OCI-LY1 (cell line): ENCODE measurements around the gene RGS4.

Experiments
- H2AFZ ChIP-seq: fragments of 200-600 bp; sonication (generic), shearing (Covaris generic); 2 replicates; pipeline ENCODE4 v1.6.0; 2014; ENCODE audit warnings: antibody characterized with exemption, mild to moderate bottlenecking, low read length
- H3F3A ChIP-seq: fragments of 200-600 bp; sonication (generic), shearing (Covaris generic); 2 replicates; pipeline ENCODE4 v1.6.0; 2014; ENCODE audit warnings: mild to moderate bottlenecking, antibody characterized with exemption, low read length, moderate library complexity; ENCODE audit not compliant: insufficient read depth
- H3K27ac ChIP-seq: fragments of 200-600 bp; sonication (generic); 2 replicates; pipeline ENCODE4 v1.5.1; 2014; ENCODE audit warnings: low read length, mixed run types, mild to moderate bottlenecking, low read depth; ENCODE audit not compliant: poor library complexity, severe bottlenecking
- H3K27me3 ChIP-seq: fragments of 200-600 bp; sonication (generic); 2 replicates; pipeline ENCODE4 v1.6.0; 2014; ENCODE audit warnings: antibody characterized with exemption, mild to moderate bottlenecking, low read length, moderate library complexity; ENCODE audit not compliant: insufficient read depth
- H3K36me3 ChIP-seq: fragments of 200-600 bp; sonication (generic); 2 replicates; pipeline ENCODE4 v1.6.1; 2014; ENCODE audit warnings: mild to moderate bottlenecking, antibody characterized with exemption, low read length, moderate library complexity, mixed read lengths; ENCODE audit not compliant: insufficient read depth
- H3K4me1 ChIP-seq: fragments of 200-600 bp; sonication (generic); 2 replicates; pipeline ENCODE4 v1.5.1; 2014; ENCODE audit warnings: mild to moderate bottlenecking, low read length, moderate library complexity; ENCODE audit not compliant: insufficient read depth, severe bottlenecking
- H3K4me2 ChIP-seq: fragments of 200-600 bp; sonication (generic), shearing (Covaris generic); 2 replicates; pipeline ENCODE4 v1.6.1; 2014; ENCODE audit warnings: low read length
- H3K4me3 ChIP-seq: fragments of 200-600 bp; sonication (generic); 2 replicates; pipeline ENCODE4 v1.5.1; 2014; ENCODE audit warnings: low read length, low read depth, mild to moderate bottlenecking, mixed read lengths; ENCODE audit not compliant: poor library complexity, severe bottlenecking
- H3K79me2 ChIP-seq: fragments of 200-600 bp; shearing (Covaris generic); 2 replicates; pipeline ENCODE4 v1.6.1; 2016; ENCODE audit warnings: mixed run types, low read length, mixed read lengths; ENCODE audit not compliant: insufficient read depth
- H3K9ac ChIP-seq: fragments of 200-600 bp; sonication (generic), shearing (Covaris generic); 2 replicates; pipeline ENCODE4 v1.6.1; 2014; ENCODE audit warnings: mild to moderate bottlenecking, low read length, mixed read lengths
- H3K9me2 ChIP-seq: fragments of 200-600 bp; sonication (generic), shearing (Covaris generic); 2 replicates; pipeline ENCODE4 v1.6.1; 2014; ENCODE audit warnings: low read depth, mild to moderate bottlenecking, low read length, mixed read lengths
- H3K9me3 ChIP-seq: fragments of 200-600 bp; shearing (Covaris generic); 2 replicates; pipeline ENCODE4 v1.6.1; 2014; ENCODE audit warnings: low read length, mixed read lengths
- H4K20me1 ChIP-seq: fragments of 200-600 bp; sonication (generic), shearing (Covaris generic); 2 replicates; pipeline ENCODE4 v1.6.0; 2016; ENCODE audit warnings: mild to moderate bottlenecking, low read length; ENCODE audit not compliant: insufficient read depth
- EZH2 ChIP-seq: fragments of 200-600 bp; sonication (generic), shearing (Covaris generic); IDR thresholded peaks from 2 replicates; pipeline ENCODE4 v1.8.0; 2017; ENCODE audit warnings: borderline replicate concordance, mixed run types, mild to moderate bottlenecking, antibody characterized with exemption, low read length, moderate library complexity, mixed read lengths
- TF ChIP-seq, protein P1 (sequence below): fragments of 200-600 bp; sonication (generic), shearing (Covaris generic); IDR thresholded peaks from 2 replicates; pipeline ENCODE4 v1.5.1; 2017; ENCODE audit warnings: mild to moderate bottlenecking, antibody characterized with exemption, low read length, moderate library complexity, mixed read lengths

RGS4 gene

DNA sequence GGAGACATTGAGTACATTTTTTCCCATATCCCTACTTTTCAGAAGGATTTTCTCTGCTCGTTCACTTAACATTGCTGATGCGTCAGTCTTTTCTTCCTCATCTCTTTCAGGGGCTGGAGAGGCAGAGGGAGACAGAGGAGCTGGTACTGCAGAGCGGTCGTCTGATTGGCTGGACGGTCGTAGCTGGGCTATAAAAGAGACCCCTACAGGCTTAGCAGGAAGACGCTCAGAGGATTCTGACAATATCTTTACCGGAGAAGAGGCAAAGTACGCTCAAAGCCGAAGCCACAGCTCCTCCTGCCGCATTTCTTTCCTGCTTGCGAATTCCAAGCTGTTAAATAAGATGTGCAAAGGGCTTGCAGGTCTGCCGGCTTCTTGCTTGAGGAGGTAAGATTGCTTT lies at the start of gene RGS4:
RGS4 (plus strand) TSS at position 220 of the 400 bp plus-strand sequence; CDS start at position 344, 124 bp downstream.
- H3K4me2 ChIP-seq, result no peak within 1 kb of the TSS
- H3K79me2 ChIP-seq, result no peaks in the 10 kb centered on the region
- no peak within 1 kb of the TSS for H3K27ac ChIP-seq
- no peaks in the 10 kb centered on the region for H4K20me1 ChIP-seq
- H3K9ac ChIP-seq, result no peak within 1 kb of the TSS
- no peaks in the 10 kb centered on the region for H3K9me3 ChIP-seq
- H3K4me3 ChIP-seq, result no peak within 1 kb of the TSS
- no peaks in the 10 kb centered on the region for H3F3A ChIP-seq
- H3K27me3 ChIP-seq, result 0 out of 2 replicates have a peak, but pooled peaks cover 3% of the 10 kb centered on the region
- TF ChIP-seq, protein P1, sequence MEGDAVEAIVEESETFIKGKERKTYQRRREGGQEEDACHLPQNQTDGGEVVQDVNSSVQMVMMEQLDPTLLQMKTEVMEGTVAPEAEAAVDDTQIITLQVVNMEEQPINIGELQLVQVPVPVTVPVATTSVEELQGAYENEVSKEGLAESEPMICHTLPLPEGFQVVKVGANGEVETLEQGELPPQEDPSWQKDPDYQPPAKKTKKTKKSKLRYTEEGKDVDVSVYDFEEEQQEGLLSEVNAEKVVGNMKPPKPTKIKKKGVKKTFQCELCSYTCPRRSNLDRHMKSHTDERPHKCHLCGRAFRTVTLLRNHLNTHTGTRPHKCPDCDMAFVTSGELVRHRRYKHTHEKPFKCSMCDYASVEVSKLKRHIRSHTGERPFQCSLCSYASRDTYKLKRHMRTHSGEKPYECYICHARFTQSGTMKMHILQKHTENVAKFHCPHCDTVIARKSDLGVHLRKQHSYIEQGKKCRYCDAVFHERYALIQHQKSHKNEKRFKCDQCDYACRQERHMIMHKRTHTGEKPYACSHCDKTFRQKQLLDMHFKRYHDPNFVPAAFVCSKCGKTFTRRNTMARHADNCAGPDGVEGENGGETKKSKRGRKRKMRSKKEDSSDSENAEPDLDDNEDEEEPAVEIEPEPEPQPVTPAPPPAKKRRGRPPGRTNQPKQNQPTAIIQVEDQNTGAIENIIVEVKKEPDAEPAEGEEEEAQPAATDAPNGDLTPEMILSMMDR, result no peak
- no peak for TF ChIP-seq EZH2
- no peak within 1 kb of the TSS for H2AFZ ChIP-seq
- H3K9me2 ChIP-seq, result no peaks in the 10 kb centered on the region
- H3K4me1 ChIP-seq, result no peaks in the 10 kb centered on the region
- no peaks in the 10 kb centered on the region for H3K36me3 ChIP-seq

DNA sequence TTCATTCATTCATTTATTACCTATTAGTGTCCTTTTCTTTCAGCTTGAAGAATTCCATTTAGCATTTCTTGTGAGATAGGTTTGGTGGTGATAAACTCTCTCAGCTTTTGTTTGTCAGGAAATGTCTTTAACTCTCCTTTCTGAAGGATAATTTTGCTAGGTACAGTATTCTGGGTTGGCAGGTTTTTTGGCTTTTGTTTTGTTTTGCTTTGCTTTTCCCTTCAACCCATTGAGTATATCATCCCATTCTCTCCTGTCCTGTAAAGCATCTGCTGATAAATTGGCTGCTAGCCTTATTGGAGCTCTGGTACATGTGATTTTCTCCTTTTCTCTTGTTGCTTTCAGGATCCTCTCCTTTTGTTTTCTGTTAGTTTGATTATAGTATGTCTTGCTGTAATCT lies 47.0 kb upstream of the RGS4 start:
- H3K27ac ChIP-seq, result no peak overlapping the region
- no peaks in the 10 kb centered on the region for H4K20me1 ChIP-seq
- no peaks in the 10 kb centered on the region for H3K9me3 ChIP-seq
- H3F3A ChIP-seq, result no peaks in the 10 kb centered on the region
- H3K79me2 ChIP-seq, result no peaks in the 10 kb centered on the region
- no peaks in the 10 kb centered on the region for H3K27me3 ChIP-seq
- no peak overlapping the region for H3K4me3 ChIP-seq
- H3K9ac ChIP-seq, result no peak overlapping the region
- no peaks in the 10 kb centered on the region for H3K4me1 ChIP-seq
- no peaks in the 10 kb centered on the region for H3K9me2 ChIP-seq
- no peak overlapping the region for H2AFZ ChIP-seq
- no peak overlapping the region for H3K4me2 ChIP-seq
- TF ChIP-seq EZH2, result no peak
- TF ChIP-seq, protein P1, result no peak
- no peaks in the 10 kb centered on the region for H3K36me3 ChIP-seq

DNA sequence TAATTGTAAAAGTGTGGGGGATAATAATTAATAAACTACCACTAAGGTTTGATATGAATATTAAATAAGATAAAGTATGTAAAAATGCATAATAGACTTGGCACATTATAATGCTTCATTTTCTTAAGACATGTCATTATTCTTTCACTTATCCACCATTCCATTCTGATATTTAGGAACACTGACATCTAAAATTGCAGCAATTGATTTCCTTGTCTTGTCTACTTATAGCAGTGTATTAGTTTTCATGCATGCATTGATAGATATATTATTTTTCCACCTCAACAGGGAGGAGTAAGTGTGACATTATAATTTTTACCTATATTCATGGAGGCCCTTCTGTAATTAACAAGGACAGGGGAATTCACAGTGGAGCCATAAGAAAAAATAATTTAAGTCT lies 41.6 kb upstream of the RGS4 start:
- Histone ChIP-seq H3K36me3 (no peaks in the 10 kb centered on the region), H3K27ac (no peak overlapping the region), H3K4me1 (no peaks in the 10 kb centered on the region), H3K9me2 (no peaks in the 10 kb centered on the region), H2AFZ (no peak overlapping the region), H4K20me1 (no peaks in the 10 kb centered on the region), H3K9me3 (no peaks in the 10 kb centered on the region), H3K27me3 (no peaks in the 10 kb centered on the region), H3K4me3 (no peak overlapping the region), H3K79me2 (no peaks in the 10 kb centered on the region), H3F3A (no peaks in the 10 kb centered on the region), H3K4me2 (no peak overlapping the region), H3K9ac (no peak overlapping the region)
- TF ChIP-seq, protein P1, result no peak
- TF ChIP-seq EZH2, result no peak
